ENCODE results near the gene PTPRG.

DNA sequence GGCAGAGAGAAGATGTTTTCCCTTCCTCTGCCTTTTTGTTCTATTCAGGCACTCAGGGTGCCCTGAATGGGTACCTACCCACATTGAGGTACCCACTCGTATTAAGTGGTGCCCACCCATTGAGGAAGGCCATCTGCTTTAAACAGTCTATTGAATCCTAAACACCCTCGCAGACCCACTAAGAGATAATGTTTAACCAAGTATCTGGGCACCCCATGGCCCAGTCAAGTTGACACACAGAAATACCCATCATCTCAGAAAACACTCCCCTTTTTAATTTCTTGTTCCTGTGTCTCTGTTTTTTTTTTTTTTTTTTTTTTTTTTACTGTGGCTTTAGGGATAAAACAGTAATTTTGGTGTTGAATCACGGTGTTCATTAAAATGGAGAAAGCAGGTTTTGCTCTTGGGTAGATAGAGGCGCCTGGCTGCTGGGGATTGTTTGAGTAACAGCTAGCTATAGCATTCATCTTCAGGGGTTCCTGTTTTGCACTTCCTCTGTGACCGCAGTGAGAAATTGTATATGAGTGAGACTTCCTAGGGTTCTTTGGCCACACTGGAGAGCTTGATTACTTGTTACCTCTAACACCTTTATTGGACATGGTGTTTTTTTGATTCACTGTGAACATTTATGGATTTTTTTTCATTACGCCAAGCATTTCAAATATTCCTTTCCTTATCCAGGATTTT, 259.1 kb downstream of the PTPRG start:
- TF ChIP-seq, protein P1, sequence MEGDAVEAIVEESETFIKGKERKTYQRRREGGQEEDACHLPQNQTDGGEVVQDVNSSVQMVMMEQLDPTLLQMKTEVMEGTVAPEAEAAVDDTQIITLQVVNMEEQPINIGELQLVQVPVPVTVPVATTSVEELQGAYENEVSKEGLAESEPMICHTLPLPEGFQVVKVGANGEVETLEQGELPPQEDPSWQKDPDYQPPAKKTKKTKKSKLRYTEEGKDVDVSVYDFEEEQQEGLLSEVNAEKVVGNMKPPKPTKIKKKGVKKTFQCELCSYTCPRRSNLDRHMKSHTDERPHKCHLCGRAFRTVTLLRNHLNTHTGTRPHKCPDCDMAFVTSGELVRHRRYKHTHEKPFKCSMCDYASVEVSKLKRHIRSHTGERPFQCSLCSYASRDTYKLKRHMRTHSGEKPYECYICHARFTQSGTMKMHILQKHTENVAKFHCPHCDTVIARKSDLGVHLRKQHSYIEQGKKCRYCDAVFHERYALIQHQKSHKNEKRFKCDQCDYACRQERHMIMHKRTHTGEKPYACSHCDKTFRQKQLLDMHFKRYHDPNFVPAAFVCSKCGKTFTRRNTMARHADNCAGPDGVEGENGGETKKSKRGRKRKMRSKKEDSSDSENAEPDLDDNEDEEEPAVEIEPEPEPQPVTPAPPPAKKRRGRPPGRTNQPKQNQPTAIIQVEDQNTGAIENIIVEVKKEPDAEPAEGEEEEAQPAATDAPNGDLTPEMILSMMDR (conservative IDR thresholded peaks at IDR 0.05; ENCODE audit: low read depth, low read length): no peak
- no peak for TF ChIP-seq EZH2 (IDR thresholded peaks at IDR 0.05; ENCODE audit: low read length, unreplicated experiment)

All from PC-3 (cell line).